ENCODE measurements around the gene ABHD14A. TPM values are rescaled to one million over a fixed set of nuclear protein-coding genes. Genes with fewer than 3 reads are reported as not detected.

Gene ABHD14A
- total RNA-seq, 1 donor from 2014 or later, result 11.8 TPM

GRCh38 chr3:51967384-51968169, 7.3 kb upstream of the ABHD14A start, which contains the start of gene PCBP4:
Gene PCBP4 (minus strand): TSS chr3:51967454. CDS start chr3:51961240, 6,214 bp downstream.
- DNase-seq (ENCODE audit: low read depth) (no peak), FAIRE-seq (no peak)
- Histone ChIP-seq H3K9me3 (ENCODE audit: insufficient read depth, low read depth, low read length) (no peaks in the 10 kb centered on the region), H3K27me3 (ENCODE audit: insufficient read depth, low read length) (no peaks in the 10 kb centered on the region), H3K4me3 (ENCODE audit: insufficient read depth, low read depth, low read length) (peak within 1 kb of the TSS; percentile 86), H3K4me1 (ENCODE audit: insufficient read depth, low read length) (peaks cover 15% of the 10 kb centered on the region), H2AFZ (ENCODE audit: low read depth, low read length) (peak within 1 kb of the TSS; percentile 77), H3K4me2 (ENCODE audit: low read length) (peak within 1 kb of the TSS; percentile 98), H3K79me2 (ENCODE audit: insufficient read depth, low read length) (peaks cover 44% of the 10 kb centered on the region), H3K9ac (ENCODE audit: low read length) (peak within 1 kb of the TSS; percentile 85), H3K36me3 (ENCODE audit: insufficient read depth, low read length) (no peaks in the 10 kb centered on the region), H4K20me1 (ENCODE audit: insufficient read depth, low read length) (peaks cover 48% of the 10 kb centered on the region), H3K27ac (ENCODE audit: low read depth, low read length) (peak within 1 kb of the TSS; percentile 47)
- peaks cover 3% of the 10 kb centered on the region for H3K9me3 Mint-ChIP-seq (ENCODE audit: unreplicated experiment)
- peaks cover 11% of the 10 kb centered on the region for H3K36me3 Mint-ChIP-seq (ENCODE audit: low read depth, unreplicated experiment)
- no peaks in the 10 kb centered on the region for H3K27me3 Mint-ChIP-seq (ENCODE audit: low read depth, unreplicated experiment)
- H3K4me3 Mint-ChIP-seq (ENCODE audit: unreplicated experiment), result peak within 1 kb of the TSS; percentile 90
- no peak within 1 kb of the TSS for H3K27ac Mint-ChIP-seq (ENCODE audit: unreplicated experiment)
- H3K4me1 Mint-ChIP-seq (ENCODE audit: low read depth, unreplicated experiment), result peaks cover 14% of the 10 kb centered on the region
- TF ChIP-seq, protein P1, sequence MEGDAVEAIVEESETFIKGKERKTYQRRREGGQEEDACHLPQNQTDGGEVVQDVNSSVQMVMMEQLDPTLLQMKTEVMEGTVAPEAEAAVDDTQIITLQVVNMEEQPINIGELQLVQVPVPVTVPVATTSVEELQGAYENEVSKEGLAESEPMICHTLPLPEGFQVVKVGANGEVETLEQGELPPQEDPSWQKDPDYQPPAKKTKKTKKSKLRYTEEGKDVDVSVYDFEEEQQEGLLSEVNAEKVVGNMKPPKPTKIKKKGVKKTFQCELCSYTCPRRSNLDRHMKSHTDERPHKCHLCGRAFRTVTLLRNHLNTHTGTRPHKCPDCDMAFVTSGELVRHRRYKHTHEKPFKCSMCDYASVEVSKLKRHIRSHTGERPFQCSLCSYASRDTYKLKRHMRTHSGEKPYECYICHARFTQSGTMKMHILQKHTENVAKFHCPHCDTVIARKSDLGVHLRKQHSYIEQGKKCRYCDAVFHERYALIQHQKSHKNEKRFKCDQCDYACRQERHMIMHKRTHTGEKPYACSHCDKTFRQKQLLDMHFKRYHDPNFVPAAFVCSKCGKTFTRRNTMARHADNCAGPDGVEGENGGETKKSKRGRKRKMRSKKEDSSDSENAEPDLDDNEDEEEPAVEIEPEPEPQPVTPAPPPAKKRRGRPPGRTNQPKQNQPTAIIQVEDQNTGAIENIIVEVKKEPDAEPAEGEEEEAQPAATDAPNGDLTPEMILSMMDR (IDR thresholded peaks at IDR 0.05; ENCODE audit: insufficient read depth, low read depth, low read length), result no peak
- TF ChIP-seq EZH2 (IDR thresholded peaks at IDR 0.05; ENCODE audit: insufficient read depth, low read length), result no peak

DNA sequence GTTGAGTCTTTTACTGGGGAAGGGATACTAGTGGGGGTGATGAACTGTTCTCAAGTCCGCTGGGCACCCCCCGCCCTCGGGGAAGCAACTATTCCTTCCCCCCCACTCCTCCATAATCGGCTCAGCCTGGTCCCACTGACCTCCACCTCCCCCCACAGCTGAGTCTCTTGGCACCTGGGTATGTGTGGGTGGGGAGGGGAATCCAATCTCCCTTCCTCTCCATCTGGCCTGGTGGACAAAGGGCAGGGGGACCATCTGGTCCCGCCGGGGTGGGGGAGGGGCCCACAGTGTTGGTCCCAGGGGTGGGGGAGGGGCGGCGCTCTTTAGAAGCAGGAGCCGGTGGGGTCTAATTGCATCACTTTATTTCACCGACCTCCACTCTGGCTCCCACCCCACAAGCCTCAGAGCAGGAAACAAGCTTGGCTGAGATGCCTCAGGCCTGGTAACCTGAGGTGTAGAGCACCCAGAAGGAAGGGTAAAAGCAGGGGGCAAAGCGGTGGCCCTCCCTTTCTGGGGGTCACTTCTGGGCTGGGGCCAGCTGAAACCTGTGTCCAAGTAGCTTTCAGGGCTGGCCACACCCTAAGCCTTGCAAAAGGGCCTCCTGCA, 6.6 kb upstream of the ABHD14A start:
- Mint-ChIP-seq H3K9me3 (ENCODE audit: unreplicated experiment) (peaks cover 3% of the 10 kb centered on the region), H3K36me3 (ENCODE audit: low read depth, unreplicated experiment) (peaks cover 7% of the 10 kb centered on the region), H3K4me3 (ENCODE audit: unreplicated experiment) (peak overlapping the region; percentile 85), H3K27ac (ENCODE audit: unreplicated experiment) (no peak overlapping the region), H3K27me3 (ENCODE audit: low read depth, unreplicated experiment) (no peaks in the 10 kb centered on the region), H3K4me1 (ENCODE audit: low read depth, unreplicated experiment) (peaks cover 14% of the 10 kb centered on the region)
- peaks cover 41% of the 10 kb centered on the region for H4K20me1 ChIP-seq (ENCODE audit: insufficient read depth, low read length)
- peaks cover 40% of the 10 kb centered on the region for H3K79me2 ChIP-seq (ENCODE audit: insufficient read depth, low read length)
- H3K4me2 ChIP-seq (ENCODE audit: low read length), result peak overlapping the region; percentile 92
- peak overlapping the region; percentile 68 for H3K4me3 ChIP-seq (ENCODE audit: insufficient read depth, low read depth, low read length)
- H3K9me3 ChIP-seq (ENCODE audit: insufficient read depth, low read depth, low read length), result no peaks in the 10 kb centered on the region
- no peaks in the 10 kb centered on the region for H3K36me3 ChIP-seq (ENCODE audit: insufficient read depth, low read length)
- peaks cover 15% of the 10 kb centered on the region for H3K4me1 ChIP-seq (ENCODE audit: insufficient read depth, low read length)
- peak overlapping the region; percentile 69 for H2AFZ ChIP-seq (ENCODE audit: low read depth, low read length)
- FAIRE-seq, result no peak
- H3K9ac ChIP-seq (ENCODE audit: low read length), result peak overlapping the region; percentile 68
- TF ChIP-seq, protein P1 (IDR thresholded peaks at IDR 0.05; ENCODE audit: insufficient read depth, low read depth, low read length), result no peak
- no peak for TF ChIP-seq EZH2 (IDR thresholded peaks at IDR 0.05; ENCODE audit: insufficient read depth, low read length)
- H3K27ac ChIP-seq (ENCODE audit: low read depth, low read length), result no peak overlapping the region
- no peak for DNase-seq (ENCODE audit: low read depth)
- no peaks in the 10 kb centered on the region for H3K27me3 ChIP-seq (ENCODE audit: insufficient read depth, low read length)

Measured in astrocyte (in vitro differentiated cells and primary cell).